NCI-H146 (cell line): ENCODE data around the gene ARHGEF33.

Experiments
- DNase-seq: peaks from one replicate; lab custom pipeline; 2025; lab: John Stamatoyannopoulos, UW

The ARHGEF33 gene

DNA sequence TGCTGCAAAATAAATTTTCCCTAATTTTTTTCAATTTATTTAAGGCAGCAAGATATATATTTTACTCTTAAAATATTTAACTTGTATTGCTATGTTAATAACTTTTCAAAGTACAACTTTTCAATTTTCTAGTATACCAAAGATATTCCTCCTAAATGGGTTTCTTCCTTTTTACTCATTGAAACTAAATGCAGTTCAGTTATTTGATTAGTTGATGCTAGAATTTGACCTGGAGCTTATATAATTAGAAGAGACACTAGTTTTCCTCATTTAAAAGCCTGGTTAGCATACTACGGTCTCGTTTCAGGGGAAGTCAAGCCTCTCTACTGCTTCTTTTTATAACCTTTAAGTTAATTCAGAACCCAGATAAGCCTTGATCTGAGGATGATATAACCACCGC, at the start of gene ARHGEF33:
TSS of gene ARHGEF33 (plus strand) at position 301 of the 400 bp plus-strand sequence. CDS start 29,573 bp downstream, outside the sequence.
- no peak for DNase-seq

DNA sequence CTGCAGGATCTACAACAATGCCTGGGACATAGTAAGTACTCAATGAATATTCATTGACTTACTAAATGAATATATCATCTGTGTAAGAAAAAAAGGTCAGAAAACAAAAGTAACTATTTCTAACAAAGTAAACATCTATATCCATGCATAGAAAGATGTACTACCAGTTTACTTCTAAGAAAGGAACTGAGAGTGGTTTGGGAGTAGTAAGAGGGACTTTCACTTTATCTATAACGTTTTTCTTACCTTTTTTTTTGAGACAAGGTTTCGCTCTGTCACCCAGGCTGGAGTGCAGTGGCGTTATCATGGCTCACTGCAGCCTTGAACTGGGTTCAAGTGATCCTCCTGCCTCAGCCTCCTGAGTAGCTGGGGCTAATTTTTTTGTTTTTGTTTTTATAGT, 39.6 kb upstream of the ARHGEF33 start:
- no peak for DNase-seq

DNA sequence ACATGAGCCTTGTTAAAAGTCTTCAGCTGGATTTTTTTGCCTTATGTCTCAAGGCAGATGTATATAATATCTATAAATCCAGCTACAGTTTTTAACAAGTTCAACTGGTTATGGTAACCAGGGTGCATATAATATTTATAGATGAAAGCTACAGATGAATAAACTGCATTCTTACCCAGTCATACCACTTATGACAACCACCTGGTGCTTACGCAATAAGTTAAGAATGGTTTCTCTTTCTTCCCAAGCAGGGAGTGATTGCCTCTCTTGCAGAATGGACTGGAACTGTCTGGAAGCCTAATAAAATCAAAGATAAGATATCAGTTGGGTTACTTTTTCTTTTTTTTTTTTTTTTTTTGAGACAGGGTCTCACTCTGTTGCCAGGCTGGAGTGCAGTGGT, 33.5 kb upstream of the ARHGEF33 start:
- DNase-seq, result no peak

DNA sequence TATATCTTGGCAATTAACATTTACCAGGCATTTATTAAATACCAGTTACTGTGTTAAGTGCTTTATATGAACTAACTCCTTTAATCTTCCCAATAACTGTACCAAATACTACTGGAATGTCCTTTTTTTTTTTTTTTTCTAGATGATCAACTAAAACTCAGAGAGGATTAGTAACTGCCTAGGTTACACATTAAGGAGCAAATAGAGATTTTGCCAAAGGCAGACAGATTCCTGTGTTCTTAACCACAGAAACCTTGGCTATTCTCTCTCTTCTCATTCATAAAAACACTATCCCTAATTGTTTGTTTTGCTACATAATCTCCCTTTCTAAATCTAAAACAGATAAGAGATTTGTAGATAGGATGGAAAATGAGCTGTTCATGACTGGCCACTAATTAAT, 27.2 kb upstream of the ARHGEF33 start:
- no peak for DNase-seq

DNA sequence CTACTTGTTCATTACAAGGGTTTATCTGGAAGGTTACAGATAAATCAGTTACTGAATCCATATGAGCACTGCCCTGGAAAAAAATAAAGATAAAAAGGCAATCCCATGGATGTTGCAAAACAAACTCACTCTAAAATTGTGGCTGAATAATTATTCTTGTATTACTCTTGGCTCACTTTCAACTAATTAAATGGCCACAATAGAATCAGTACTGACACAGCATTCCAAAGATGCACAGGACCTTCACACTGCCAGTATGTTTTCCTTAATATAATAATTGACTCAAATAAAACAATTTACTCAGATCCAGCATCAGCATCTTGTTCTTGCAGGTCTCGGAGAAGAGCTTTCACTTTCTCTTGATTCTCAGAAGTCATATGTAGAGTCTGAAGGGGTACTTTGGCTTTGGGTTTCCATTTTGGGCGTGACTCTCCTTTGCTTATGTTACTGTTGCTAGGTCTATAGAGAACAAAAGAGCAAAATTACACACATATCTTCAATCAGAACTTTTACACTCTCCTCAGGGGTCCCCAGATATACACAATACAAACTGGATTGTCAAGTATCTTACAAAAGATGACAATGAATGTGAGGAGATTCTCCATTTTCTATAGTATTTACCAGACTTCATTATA, 26.5 kb upstream of the ARHGEF33 start:
- DNase-seq, result no peak

DNA sequence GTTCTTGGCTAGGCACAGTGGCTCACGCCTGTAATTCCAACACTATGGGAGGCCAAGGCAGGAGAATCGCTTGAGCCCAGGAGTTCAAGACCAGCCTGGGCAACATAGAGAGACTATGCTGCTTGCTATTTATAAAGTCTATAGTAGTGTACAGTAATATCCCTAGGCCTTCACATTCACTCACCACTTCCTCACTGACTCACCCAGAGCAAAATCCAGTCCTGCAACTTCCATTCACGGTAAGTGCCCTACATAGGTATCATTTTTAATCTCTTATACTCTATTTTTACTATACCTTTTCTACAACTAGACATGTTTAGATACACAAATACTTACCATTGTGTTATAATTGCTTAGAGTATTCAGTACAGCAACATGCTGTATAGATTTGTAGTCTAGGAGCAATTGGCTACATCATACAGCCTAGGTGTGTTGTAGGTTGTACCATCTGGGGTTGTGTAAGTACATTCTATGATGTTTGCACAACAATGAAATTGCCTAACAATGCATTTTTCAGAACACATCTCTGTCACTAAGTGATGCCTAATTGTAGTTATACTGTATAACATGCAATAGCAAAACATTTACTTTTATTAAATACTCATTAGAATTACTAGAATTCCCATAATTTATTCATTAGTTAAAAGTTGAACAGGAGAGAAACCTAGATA, 22.8 kb upstream of the ARHGEF33 start:
- DNase-seq, result no peak

DNA sequence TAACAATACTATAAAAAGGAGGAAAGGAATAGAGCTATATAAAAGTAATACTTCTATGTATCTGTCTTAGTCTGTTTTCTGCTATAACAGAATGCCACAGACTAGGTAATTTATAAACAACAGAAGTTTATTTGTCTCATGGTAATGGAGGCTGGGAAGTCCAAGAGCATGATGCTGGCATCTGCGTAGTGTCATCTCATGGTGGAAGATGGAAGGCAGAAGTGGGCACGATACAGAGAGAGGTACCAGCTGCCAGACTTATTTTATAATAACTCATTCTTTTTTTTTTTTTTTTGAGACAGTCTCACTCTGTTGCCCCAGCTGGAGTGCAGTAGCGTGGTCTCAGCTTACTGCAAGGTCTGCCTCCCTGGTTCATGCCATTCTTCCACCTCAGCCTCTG, 18.2 kb upstream of the ARHGEF33 start:
- no peak for DNase-seq

DNA sequence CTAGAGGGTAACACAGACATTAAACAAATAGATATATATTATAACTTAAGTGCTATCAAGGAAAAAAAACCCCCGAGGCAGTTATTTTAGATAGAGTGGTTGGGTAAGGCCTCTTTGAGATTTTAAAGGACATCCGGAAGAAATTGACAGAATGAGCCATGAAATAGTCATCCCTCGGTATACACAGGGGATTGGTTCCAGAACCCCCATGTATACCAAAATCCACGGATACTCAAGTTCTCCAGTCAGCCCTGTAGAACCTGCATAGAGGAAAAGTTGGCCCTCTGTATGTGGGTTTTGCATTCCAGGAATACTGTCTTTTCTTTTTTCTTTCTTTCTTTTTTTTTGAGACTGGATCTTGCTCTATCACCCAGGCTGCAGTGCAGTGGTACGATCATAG, 15.9 kb upstream of the ARHGEF33 start:
- DNase-seq, result no peak

DNA sequence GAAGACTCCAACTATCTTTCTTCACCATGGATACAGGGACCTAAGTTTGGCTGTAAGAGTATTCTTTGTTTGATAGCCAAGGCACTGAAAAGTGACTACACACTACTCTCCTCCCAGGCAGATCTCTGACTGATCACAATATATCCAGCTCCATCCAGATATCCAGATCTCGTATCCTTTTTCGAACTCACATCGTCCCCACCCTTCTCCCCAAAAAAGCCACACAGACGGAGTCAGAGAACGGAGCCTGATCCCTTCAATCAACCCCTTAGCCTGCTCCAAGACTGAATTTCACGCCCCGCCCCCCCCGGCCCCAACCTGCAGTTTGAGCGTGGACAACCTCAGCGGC, 14.5 kb upstream of the ARHGEF33 start:
- peak; percentile 32 for DNase-seq

DNA sequence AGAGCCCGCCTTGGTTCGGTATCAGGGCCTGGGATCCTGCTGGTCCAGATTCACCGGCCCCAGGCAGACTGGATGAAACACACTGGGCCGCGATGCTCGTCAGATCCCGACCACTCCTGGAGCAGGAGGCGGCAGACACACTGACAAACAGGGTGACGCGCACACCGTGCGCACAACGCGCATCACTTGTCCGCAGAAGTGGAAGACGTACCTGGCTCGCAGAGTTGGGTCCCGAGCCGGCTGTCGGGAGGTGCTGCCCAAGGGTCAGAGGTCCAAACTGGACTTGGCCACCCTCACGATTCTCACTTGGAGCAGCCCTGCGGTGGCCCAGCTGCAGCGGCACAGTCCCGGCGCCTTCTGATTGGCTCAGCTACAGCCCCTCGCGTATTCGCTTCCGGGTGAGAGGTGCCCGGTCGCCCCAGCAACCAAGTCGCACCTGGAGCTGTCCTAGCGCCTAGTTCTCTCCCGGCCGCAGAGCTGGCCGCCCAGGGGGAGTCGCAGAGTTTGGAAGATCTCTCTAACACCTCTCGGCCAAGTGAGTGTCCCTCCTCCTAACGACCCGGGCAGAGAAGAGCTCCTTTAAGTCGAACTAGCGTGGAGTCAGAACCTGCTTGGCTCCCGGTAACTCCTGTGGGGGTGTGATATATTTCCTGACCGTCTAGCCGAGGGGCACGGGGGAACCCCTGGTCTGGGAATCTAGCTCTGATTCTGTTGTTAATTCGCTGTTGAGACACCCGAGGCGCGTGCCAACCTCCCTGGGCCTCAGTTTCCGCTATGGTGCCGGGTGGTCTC, 13.9 kb upstream of the ARHGEF33 start, which contains the start of the genes DHX57 and MORN2:
TSS of gene DHX57 (minus strand) at position 359 of the 792 bp plus-strand sequence. CDS start 7,529 bp downstream, outside the sequence.
TSS of gene MORN2 (plus strand) at position 401 of the 792 bp plus-strand sequence.
- peak; percentile 85 for DNase-seq

DNA sequence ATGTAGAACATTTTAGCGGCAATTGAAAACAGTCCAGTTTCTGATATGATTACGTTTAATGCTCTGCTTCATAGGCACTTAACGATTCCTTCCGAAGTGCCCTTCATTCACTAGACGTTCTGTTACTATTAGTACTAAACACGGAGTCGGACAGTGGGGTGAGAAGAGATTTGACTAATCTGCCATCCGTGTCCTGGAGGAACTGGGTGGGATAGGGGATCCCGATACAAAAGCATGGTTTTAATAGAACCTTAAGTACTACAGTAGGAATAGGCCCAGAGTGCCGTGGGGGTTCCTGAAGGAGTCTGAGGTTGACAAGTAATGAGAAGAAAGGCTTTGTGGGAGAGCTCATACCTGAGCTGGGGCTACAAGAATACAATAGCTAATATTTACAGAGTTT, 13.3 kb upstream of the ARHGEF33 start:
- no peak for DNase-seq

DNA sequence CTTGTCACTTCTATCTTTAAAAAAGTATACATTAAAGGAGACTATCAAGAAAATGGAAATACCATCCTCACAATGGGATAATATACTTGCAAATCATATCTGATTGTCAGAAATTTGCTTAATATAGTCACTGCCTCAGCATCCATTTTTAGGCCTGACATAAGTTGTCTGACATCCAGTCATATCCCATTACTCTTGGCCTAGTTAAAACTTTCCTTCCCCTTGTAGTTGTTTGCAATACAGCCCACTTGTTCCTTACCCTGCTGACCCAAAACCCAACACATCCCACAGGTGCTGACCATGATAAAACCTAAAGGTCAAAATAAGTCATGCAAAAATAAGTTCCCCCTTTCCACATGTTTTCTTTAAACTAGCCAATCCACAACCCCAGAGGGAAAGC, 3.6 kb upstream of the ARHGEF33 start:
- DNase-seq, result no peak

DNA sequence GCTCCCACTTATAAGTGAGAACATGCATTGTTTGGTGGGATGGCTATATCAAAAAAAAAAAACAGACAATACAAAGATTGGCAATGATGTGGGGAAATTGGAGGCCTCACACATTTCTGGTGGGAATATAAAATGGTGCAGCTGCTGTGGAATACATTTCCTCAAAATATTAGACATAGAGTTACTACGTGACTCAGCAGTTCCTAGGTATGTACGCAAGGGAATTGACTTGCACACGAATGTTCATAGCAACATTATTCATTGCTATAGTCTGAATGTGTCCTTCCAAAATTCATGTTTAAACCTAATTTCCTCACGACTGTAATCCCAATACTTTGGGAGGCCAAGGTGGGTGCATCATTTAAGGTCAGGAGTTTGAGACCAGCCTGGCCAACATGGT, 2.3 kb upstream of the ARHGEF33 start:
- DNase-seq, result no peak

DNA sequence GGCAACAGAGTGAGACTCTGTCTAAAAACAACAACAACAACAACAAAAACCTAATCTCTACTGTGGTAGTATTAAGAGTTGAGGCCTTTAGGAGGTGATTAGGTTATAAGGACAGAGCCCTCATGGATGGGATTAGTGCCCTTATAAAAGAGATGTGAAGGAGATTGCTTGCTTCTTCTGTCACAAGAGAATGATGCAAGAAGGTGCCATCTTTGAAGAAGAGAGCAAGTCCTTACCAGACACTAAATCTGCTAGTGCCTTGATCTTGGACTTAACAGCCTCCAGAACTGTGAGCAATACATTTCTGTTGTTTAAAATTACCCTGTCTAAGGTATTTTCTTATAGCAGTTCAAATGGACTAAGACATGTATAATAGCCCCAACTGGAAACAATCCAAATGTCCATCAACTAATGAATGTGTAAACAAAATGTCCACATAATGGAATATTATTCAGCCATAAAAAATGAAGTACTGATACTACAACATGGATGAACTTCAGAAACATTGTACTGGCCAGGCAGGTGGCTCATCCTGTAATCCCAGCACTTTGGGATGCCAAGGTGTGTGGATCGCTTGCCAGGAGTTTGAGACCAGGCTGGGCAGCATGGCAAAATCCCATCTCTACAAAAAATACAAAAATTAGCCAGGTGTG, 1.6 kb upstream of the ARHGEF33 start:
- no peak for DNase-seq

DNA sequence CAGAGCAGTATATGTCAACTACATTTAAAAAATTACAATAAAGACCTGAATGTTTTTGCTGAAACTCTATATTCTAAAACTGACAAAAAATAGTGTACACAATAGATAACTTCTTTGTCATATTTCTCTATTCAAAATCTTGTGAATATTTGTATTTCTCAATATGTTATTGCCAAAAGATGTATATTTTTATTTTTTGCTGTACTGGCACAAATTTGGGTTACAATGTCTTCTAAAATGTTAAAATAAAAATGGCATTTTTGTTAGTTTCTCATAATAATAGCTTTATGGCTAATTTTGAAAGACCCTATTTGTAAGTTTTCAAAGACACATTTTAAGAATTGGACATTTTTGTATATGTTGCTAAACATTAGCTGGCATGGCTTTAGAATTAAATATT, 630 bp upstream of the ARHGEF33 start:
- no peak for DNase-seq

DNA sequence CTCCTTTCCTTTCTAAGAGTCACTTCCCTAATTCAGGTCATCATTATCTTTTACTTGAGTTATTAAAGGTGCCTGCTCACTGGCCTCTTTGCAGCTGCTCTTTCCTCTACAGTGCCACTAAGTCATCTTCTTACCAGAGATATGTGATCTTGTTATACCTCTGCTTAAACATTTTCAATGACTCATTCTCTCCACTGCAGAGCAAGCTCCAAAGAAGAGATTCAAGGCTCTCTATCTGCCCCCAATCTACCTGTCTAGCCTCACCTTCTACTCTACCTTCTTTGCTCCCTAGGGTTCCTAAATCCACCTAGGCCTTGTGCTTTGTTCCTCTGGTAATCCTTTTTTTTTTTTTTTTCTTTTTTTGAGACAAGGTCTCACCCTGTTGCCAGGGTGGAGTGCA, 3.1 kb downstream of the ARHGEF33 start:
- DNase-seq, result no peak

DNA sequence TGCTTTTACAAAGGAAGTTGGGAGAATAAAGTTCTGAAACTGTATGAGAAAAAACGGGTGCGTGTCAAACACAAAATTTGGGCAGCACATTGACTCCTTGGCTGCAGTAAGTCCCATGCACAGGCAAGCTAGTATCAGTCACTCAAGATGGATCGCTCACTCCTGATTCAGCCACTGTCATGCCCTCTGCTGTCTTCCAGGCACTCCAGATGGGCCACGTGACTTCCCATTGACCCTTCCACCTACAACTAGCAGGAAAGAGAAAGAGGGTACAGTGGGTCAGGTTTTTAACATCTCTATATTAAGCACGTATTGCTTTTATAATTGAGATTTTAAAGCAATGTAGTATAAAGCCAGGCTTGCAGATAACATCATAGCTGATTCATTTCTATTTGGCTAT, 8.6 kb downstream of the ARHGEF33 start:
- DNase-seq, result no peak

DNA sequence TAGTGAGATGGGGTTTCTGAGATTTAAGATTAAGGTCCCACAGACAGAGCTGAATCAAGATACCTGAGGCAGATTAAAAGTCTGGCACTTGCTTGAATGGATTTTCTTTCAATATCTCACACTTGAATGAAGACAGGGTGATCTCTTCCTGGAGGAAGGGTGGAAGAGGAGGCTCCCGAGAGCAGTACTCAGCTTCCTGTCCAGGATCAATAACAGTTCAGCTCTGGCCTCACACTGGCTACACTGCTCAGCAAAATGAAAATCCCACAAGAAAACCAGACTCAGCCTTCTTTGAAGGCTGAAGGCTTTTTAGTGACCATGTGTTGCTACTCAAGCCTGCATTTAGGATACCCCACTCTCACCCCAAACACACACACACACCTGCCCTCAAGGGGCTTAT, 11.1 kb downstream of the ARHGEF33 start:
- no peak for DNase-seq

DNA sequence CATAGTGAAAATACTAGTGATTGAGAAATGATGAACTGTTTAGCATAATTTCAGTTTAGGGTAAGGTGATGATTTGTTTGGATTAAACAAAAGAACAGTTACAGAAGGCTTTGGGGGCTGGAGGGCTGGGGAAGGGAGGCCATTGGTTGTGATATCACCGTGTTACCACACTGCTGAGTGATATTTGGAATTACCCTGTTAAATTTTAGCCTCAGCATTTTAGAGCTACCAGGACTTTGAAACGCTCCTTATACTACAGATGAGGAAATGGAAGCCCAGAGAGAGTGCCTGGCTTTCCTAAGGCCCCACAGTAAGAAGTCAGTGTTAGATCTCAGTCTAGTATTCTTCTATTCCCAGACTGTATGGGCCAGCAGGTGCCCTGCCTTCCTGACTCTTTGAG, 15.6 kb downstream of the ARHGEF33 start:
- DNase-seq, result no peak

DNA sequence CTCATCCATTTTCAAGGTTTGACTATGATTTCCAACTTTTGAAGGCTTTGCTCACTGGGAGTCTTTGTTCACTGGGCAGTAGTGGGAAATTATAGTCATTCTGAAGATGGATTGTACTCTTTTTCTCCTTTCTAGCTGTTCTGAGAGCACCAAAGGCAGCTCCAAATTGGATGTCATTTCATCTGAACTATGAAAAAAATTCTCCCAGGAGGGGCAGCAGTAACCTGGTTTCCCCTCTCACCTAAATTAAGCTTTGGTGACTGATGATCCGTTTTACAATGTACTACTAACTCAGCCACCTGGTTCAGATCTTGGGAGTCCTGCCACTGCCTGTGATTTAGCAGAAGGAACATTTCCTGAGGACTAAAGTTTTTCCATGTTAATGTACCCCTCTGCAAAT, 17.6 kb downstream of the ARHGEF33 start:
- DNase-seq, result no peak

DNA sequence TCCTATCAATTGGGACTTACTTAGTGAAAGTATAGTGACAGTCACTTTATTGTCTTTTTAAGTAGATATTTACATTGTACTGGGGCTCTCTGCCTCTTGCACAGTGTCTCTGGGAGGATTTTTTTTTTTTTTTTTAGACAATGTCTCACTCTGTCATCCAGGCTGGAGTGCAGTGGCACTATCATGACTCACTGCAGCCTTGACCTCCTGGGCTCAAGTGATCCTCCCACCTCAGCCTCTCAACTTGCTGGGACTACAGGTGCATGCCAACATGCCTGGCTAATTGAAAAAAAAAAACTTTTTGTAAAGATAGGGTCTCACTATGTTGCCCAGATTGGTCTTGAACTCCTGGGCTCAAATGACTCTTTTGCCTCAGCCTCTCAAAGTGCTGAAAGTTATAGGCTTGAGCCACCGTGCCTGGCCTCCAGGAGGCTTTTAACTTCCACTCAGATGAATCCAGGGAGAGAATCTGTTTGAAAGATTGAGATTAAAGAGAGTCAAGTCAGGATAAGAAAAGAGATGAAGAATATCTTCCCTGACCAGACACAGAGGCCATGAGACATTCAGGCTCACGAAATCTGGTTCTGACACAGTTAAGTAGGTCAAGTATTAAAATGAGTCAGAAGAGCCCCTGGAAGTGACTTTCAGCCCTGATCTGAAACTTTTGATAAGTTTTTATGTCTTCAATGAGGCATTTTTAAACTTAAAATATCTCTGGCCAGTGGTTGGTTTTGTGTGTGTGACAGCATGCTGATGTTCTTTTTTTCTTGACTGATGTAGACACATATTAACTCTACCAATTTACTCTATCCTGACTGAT, 18.3 kb downstream of the ARHGEF33 start:
- no peak for DNase-seq

DNA sequence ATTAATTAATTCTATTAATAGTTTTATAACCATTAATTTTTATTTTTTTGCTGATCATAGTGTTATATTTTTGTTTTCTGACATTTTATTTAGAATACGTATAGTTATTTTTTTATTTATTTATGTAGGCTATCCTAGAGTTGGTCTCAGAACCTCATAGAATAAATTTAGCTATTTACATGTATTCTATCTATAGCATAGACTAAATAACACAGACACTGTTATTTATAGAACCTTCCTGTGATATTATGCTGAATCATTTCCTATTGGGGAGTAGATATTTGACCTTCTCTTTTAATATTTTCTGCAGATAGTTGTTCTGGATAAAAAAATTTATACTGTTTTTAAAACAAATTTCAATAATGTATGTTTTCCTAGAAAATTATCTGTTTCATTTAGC, 20.2 kb downstream of the ARHGEF33 start:
- DNase-seq, result no peak
